ENCODE results near the gene SLC1A4.

SLC1A4 gene

DNA sequence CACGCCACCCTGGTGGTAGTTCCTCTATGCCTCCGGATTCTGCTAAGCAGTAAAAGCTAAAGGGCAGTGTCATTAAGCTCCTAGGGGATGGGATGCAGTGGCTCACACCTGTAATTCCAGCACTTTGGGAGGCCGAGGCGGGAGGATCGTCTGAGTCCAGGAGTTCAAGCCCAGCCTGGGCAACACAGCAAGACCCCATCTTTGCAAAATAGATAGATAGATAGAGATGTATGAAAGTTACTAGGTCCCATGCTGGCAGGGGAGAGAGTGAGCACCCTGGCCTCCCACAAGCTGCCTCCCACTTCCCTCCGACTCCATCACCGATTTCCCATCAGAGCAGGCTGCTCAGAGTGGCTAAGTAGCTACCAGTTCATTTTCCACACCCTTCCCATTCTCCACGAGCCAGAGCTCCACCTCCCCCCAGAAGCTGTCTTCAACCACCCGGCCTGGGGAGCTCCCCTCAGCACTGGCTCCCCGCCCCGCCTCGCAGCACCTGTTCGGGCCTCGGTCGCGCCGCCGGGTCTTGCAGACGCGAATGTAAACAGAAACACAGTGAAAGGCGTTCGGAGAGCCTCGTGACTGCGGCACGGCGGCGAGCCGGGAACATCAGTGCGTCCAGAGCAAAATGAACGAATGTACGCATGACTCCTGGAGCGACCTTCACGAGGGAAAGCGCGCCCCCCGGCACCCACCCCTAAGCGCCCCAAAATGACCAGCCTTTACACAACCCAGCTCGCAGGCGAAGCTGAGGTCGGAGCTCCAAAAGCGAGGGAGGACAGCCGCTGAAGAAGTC is 66.4 kb downstream of the SLC1A4 start:
- DNase-seq, result no peak

DNA sequence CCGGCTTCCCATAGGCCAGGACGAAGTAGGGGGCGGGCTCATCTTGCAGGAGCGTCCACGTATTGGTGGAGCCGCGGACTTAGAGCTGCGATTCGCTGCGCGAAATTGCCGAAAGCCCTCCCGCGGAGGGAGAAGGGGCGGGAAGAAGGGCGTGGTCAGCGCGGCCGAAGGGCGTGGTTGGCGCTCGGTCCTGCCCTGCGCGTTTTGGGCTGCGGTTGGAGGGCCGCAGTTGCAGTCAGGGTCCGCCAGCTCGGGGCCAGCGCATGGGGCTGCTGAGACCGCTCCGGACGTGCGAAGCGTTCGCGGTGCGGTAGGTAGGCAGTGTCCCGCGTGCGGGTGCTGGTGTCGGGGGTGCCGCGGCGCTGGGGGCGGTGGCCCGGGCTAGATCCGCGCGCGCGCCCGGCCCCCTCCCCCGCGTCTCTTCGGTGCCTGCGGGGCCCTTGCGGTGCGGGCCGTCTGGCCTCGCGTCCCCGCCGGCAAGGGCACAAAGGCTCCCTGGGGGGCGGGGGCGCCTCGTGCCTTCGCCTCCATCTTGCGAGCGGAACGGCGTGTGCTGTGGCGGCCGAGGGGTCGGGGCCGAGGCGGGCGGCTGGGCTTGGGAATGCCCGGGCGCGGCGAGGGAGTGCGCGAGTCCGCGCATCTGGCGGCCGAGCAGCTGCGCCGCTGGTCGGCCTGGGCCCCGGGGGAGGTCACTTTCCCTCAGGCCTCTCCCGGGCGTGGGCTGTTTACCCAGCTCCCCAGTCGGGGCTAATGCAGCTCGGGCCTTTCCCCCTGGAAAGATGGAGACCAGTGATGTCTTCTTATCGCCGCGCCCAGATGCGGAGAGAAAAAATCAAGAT is 67.2 kb downstream of the SLC1A4 start, which contains the start of gene CEP68:
CEP68 (plus strand) TSS at position 202 of the 839 bp plus-strand sequence. CDS start 13,029 bp downstream, outside the sequence.
- DNase-seq, result peak; percentile 97

GRCh38 chr2:65057054-65057375 is 67.8 kb downstream of the SLC1A4 start:
- no peak for DNase-seq

- peak; percentile 81 for DNase-seq
Observed at GRCh38 chr2:65057391-65058052, 68.3 kb downstream of the SLC1A4 start.

GRCh38 chr2:65059071-65059470 is 69.9 kb downstream of the SLC1A4 start:
- DNase-seq, result no peak

GRCh38 chr2:65061146-65061909 is 72.1 kb downstream of the SLC1A4 start:
- DNase-seq, result no peak

DNA sequence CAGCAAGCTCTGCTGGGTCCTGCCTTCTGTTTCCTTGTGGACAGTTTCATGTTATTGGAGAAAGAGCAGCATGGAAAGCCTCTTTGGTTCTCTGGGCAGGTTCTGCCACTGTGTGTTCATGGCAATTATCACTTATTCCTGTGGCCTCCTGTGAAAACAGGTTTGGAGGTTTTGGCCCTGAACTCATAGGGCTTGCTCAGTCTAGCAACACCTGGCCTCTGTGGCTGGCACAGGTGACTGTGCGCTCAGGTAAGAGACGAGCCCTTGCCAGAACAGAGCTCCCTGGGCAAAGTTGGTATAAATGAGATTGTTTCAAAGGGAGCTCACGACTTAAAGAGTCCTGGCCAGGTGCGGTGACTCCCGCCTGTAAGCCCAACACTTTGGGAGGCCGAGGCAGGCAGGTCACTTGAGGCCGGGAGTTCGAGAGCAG is 72.7 kb downstream of the SLC1A4 start:
- DNase-seq, result no peak

DNA sequence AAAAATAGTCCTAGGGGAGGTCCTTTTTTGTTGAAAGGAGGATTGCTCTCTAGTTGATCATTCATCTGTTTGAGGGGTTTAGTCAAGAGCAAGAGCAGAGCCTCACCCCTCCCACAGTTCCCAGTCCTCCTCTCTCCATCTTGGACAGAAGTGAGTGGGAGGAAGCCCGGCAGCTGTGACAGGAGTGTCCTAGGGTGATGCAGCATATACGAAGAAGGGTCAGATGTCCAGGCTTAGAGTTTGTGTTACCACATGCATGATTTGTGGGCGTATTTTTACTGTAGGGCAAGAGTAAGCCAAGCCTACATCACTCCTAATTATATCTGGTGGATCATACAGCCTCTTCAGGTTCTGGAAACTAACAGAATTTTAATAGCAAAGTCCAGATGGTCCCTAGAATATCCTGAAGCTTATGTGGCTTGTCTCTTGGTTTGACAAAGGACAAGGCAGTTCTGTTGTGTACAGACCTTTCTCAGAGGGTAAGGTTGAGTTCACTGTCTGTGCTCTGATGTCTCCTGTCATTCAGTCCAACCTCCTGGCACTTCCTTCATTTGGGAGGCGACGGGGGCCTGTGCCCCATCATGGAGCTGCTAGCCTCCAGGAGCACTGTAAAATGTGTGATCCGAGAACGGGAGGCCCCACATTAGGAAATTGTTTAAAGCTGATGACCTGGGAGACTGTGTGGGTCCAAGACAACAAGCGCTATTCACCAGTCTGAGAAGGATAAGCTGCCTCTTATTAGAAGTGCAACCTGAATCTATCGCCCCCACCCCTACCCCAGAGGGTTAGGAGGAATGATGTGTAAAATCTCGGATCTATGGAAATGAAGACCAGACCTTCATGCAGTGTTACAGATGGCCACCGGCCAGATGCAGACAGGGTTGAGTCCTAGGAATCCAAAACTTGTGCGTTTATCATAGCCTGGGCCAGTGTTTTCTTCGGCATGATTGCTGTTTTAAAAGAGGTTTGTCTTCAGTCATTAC is 73.9 kb downstream of the SLC1A4 start:
- no peak for DNase-seq

GRCh38 chr2:65064728-65065552 is 75.7 kb downstream of the SLC1A4 start:
- peak; percentile 73 for DNase-seq

DNA sequence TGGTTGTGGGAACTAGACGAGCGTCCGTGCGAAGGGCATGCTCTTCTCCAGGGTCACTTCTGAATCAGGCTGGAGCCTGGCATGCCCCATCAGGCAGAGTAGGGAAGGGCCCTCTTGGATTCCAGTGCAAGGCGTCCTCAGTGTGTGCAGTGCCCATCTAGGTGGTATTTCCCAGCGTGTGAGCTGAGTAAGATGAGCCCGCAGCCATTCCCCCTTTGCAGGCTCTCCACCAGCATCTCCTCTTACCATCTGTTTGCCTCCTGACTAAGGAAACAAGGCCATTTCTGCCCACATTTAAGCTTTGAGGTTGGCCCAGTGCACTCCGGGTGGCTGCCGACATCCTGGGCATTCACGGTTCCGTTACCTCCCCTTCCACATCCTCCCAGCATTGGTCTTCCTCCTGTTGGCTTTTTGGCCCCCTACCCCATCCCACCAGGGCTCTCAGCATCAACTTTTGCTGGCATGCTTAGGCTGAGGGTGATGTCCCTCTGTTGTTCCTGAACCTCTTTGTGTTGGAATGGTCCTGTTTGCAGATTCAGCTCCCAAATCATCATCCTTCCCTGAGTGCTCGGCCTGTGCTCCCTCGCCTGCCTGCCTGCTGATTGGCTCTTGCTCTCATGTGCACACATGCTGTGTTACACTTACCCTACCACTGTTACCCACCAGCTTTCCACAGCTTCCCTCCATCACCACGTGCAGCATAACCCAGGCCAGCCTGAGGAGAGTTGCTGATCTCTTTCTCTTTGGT is 78.8 kb downstream of the SLC1A4 start:
- no peak for DNase-seq

- DNase-seq, result no peak
Observed at GRCh38 chr2:65069439-65069824, 80.2 kb downstream of the SLC1A4 start.

DNA sequence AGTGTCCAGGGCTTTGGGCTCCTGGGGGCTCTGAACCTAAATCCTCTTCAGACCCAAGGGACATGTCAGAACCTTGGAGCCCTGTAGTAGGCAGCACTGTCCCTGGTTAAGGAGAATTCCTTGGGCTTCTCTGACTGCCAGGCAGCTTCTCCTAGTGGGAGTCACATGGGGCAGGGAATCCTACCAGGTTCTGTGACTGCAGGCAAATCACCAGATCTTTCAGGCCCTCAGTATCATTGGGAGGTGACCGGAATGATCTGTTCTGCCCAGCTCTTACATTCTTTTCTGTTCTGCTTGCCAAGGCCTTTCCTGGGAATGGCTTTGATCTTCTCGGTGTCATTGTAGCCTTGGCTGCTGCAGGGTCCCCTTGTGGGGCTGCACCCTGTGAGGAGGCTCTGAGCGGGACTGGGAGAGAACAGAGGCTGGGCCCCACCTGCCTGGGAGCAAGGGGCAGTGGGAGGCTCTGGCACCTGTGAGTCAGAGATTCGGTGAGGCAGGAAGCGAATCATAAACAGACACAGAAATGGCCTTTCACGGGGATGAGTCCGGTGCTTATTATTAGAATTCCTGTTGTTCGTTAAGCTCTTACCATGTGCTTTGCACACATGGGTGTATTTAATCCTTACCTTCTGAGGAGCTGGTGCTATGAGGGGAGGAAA is 81.1 kb downstream of the SLC1A4 start:
- DNase-seq, result no peak

- DNase-seq, result no peak
Observed at GRCh38 chr2:65070856-65071255, 81.7 kb downstream of the SLC1A4 start.

DNA sequence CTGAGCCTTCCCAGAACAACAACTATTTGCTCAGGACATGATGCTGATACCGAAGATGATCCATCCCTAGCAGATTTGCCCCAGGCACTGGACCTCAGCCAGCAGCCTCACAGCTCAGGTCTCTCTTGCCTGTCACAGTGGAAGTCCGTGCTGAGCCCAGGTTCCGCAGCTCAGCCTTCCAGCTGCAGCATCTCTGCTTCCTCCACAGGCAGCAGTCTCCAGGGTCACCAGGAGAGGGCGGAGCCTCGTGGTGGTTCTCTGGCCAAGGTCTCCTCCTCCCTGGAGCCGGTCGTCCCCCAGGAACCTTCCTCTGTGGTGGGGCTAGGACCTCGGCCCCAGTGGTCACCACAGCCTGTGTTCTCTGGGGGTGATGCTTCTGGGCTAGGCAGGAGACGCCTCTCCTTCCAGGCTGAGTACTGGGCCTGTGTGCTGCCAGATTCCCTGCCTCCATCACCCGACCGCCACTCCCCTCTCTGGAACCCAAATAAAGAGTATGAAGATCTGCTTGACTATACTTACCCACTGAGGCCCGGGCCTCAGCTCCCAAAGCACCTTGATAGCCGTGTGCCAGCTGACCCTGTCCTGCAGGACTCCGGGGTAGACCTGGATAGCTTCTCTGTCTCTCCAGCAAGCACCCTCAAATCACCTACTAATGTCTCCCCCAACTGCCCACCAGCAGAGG is 82.4 kb downstream of the SLC1A4 start:
- DNase-seq, result no peak

DNA sequence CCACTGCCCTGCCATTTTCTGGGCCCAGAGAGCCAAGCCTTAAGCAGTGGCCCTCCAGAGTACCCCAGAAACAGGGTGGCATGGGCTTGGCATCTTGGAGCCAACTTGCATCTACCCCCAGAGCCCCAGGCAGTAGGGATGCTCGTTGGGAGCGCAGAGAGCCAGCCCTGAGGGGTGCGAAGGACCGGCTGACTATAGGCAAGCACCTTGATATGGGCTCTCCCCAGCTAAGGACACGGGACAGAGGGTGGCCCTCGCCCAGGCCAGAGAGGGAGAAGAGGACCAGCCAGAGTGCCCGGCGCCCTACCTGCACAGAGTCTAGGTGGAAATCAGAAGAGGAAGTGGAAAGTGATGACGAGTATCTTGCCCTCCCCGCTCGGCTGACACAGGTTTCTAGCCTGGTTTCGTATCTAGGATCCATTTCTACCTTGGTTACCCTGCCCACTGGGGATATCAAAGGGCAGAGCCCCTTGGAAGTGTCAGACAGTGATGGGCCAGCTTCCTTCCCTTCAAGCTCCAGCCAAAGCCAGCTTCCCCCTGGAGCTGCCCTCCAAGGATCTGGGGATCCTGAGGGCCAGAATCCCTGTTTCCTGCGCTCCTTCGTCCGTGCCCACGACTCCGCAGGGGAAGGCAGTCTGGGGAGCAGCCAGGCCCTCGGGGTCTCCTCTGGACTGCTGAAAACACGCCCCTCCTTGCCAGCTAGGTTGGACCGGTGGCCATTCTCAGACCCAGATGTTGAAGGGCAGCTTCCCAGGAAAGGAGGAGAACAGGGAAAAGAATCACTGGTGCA is 83.2 kb downstream of the SLC1A4 start:
- no peak for DNase-seq
